MM.1S (cell line): ENCODE data around the gene TOR1AIP2.
A peak's percentile ranks its signal among the peaks of the same experiment; 100 is the strongest.

Source experiments
- DNase-seq: peaks from one replicate; pipeline ENCODE4 v3.0.0-alpha.2; 2015
- H2AFZ ChIP-seq: fragments of 300-600 bp; sonication (generic); 2 replicates; pipeline ENCODE4 v1.6.0; 2016; ENCODE audit warnings: antibody characterized with exemption, low read length
- H3F3A ChIP-seq: fragments of 300-600 bp; sonication (generic); 2 replicates; pipeline ENCODE4 v1.6.1; 2016; ENCODE audit warnings: mild to moderate bottlenecking, antibody characterized with exemption, low read length, moderate library complexity, mixed read lengths; ENCODE audit not compliant: insufficient read depth
- H3K27ac ChIP-seq: fragments of 300-600 bp; sonication (generic); 2 replicates; pipeline ENCODE4 v1.5.1; 2016; ENCODE audit warnings: mild to moderate bottlenecking, low read length
- H3K27me3 ChIP-seq: fragments of 300-600 bp; sonication (generic); replicated peaks from 2 replicates; pipeline ENCODE4 v1.6.0; 2016; ENCODE audit warnings: low read length; ENCODE audit not compliant: insufficient read depth
- H3K36me3 ChIP-seq: fragments of 300-600 bp; sonication (generic); replicated peaks from 2 replicates; pipeline ENCODE4 v1.6.1; 2016; ENCODE audit warnings: mild to moderate bottlenecking, low read length, mixed read lengths; ENCODE audit not compliant: insufficient read depth
- H3K4me1 ChIP-seq: fragments of 300-600 bp; sonication (generic); 2 replicates; pipeline ENCODE4 v1.6.1; 2016; ENCODE audit warnings: low read length, mixed read lengths
- H3K4me2 ChIP-seq: fragments of 300-600 bp; sonication (generic); 2 replicates; pipeline ENCODE4 v1.6.0; 2016; ENCODE audit warnings: low read depth, low read length
- H3K4me3 ChIP-seq: fragments of 300-600 bp; sonication (generic); 2 replicates; pipeline ENCODE4 v1.5.1; 2016; ENCODE audit warnings: low read length, mixed read lengths
- H3K79me2 ChIP-seq: fragments of 300-600 bp; sonication (generic); 2 replicates; pipeline ENCODE4 v1.6.1; 2016; ENCODE audit warnings: mixed run types, low read length, mixed read lengths
- H3K9ac ChIP-seq: fragments of 300-600 bp; sonication (generic); 2 replicates; pipeline ENCODE4 v1.6.1; 2016; ENCODE audit warnings: low read length, mixed read lengths
- H3K9me2 ChIP-seq: fragments of 300-600 bp; sonication (generic); replicated peaks from 2 replicates; pipeline ENCODE4 v1.6.1; 2016; ENCODE audit warnings: mild to moderate bottlenecking, low read length, mixed read lengths; ENCODE audit not compliant: insufficient read depth
- H3K9me3 ChIP-seq: fragments of 300-600 bp; sonication (generic); replicated peaks from 2 replicates; pipeline ENCODE4 v1.6.1; 2016; ENCODE audit warnings: mild to moderate bottlenecking, low read length, mixed read lengths; ENCODE audit not compliant: insufficient read depth
- H4K20me1 ChIP-seq: fragments of 300-600 bp; sonication (generic); 2 replicates; pipeline ENCODE4 v1.6.1; 2016; ENCODE audit warnings: mild to moderate bottlenecking, low read length, moderate library complexity, mixed read lengths; ENCODE audit not compliant: insufficient read depth
- CTCF ChIP-seq: fragments of 300-600 bp; sonication (generic); IDR thresholded peaks from 2 replicates; pipeline ENCODE4 v1.5.1; 2016; ENCODE audit warnings: antibody characterized with exemption, low read length, mixed read lengths
- EZH2 ChIP-seq: fragments of 300-600 bp; sonication (generic); optimal IDR thresholded peaks from 2 replicates; pipeline ENCODE3; 2017; ENCODE audit warnings: low read depth, mild to moderate bottlenecking, antibody characterized with exemption, low read length, mixed read lengths
- EZH2phosphoT487 ChIP-seq: fragments of 300-600 bp; sonication (generic); IDR thresholded peaks from 2 replicates; pipeline ENCODE4 v1.6.1; 2018; ENCODE audit warnings: antibody characterized with exemption, low read length

Gene TOR1AIP2

GRCh38 chr1:179813626-179814545, 63.7 kb downstream of the TOR1AIP2 start:
- Histone ChIP-seq H3K9ac (peak overlapping the region; percentile 29; the same call in 1 of the 2 replicates), H3K9me2 (no peaks in the 10 kb centered on the region), H3K27ac (no peak overlapping the region), H3K36me3 (no peaks in the 10 kb centered on the region), H3K4me3 (peak overlapping the region; percentile 62), H3F3A (no peaks in the 10 kb centered on the region; the same call in 1 of the 2 replicates), H3K4me2 (peak overlapping the region; percentile 98), H3K9me3 (no peaks in the 10 kb centered on the region), H3K4me1 (peaks cover 10% of the 10 kb centered on the region), H3K27me3 (peaks cover 9% of the 10 kb centered on the region), H2AFZ (peak overlapping the region; percentile 89), H4K20me1 (no peaks in the 10 kb centered on the region), H3K79me2 (no peaks in the 10 kb centered on the region)
- TF ChIP-seq EZH2phosphoT487 (no peak), CTCF (no peak), EZH2 (no peak)
- DNase-seq = no peak

GRCh38 chr1:179812501-179813292, 64.9 kb downstream of the TOR1AIP2 start:
- no peak overlapping the region for H3K9ac ChIP-seq
- no peaks in the 10 kb centered on the region for H4K20me1 ChIP-seq
- H3K9me3 ChIP-seq = no peaks in the 10 kb centered on the region
- TF ChIP-seq EZH2 = no peak
- no peak for TF ChIP-seq CTCF
- no peak for TF ChIP-seq EZH2phosphoT487
- H3K79me2 ChIP-seq = no peaks in the 10 kb centered on the region
- H3K36me3 ChIP-seq = no peaks in the 10 kb centered on the region
- no peak overlapping the region for H3K4me2 ChIP-seq
- H3F3A ChIP-seq = no peaks in the 10 kb centered on the region; the same call in 1 of the 2 replicates
- no peak overlapping the region for H3K4me3 ChIP-seq
- no peak overlapping the region for H2AFZ ChIP-seq
- no peak overlapping the region for H3K27ac ChIP-seq
- H3K4me1 ChIP-seq = peaks cover 10% of the 10 kb centered on the region
- H3K27me3 ChIP-seq = peaks cover 9% of the 10 kb centered on the region
- no peak for DNase-seq
- H3K9me2 ChIP-seq = no peaks in the 10 kb centered on the region

- no peaks in the 10 kb centered on the region for H3K9me2 ChIP-seq
- H3K27ac ChIP-seq = no peak overlapping the region
- H3K4me3 ChIP-seq = no peak overlapping the region
- no peak overlapping the region for H3K9ac ChIP-seq
- H3K79me2 ChIP-seq = no peaks in the 10 kb centered on the region
- H3K4me2 ChIP-seq = no peak overlapping the region
- H3K4me1 ChIP-seq = peaks cover 7% of the 10 kb centered on the region
- TF ChIP-seq CTCF = no peak
- no peak overlapping the region for H2AFZ ChIP-seq
- H4K20me1 ChIP-seq = no peaks in the 10 kb centered on the region
- no peaks in the 10 kb centered on the region for H3K9me3 ChIP-seq
- H3K27me3 ChIP-seq = peaks cover 9% of the 10 kb centered on the region
- H3F3A ChIP-seq = no peaks in the 10 kb centered on the region; the same call in 1 of the 2 replicates
- DNase-seq = no peak
- no peaks in the 10 kb centered on the region for H3K36me3 ChIP-seq
Measured at GRCh38 chr1:179810367-179810715, 67.3 kb downstream of the TOR1AIP2 start.
